Activated CD4-positive, alpha-beta T cell treated with anti-CD3 and anti-CD28 coated beads for 36 hours (primary cell): ENCODE measurements around the gene PRDM16. TPM values are rescaled to one million over a fixed set of nuclear protein-coding genes. Genes with fewer than 3 reads are reported as not detected.

Experiments
- ATAC-seq: fragments of 200-7000 bp; cut with Tn5 transposase; one replicate; pipeline ENCODE4 v1.10.0; 2021; ENCODE audit warnings: mild to moderate bottlenecking, moderate library complexity
- CTCF ChIA-PET: fragments of 350-600 bp; sonication (Branson Sonifier 250); formaldehyde crosslinking; loops from one replicate; lab custom pipeline; 2021; ENCODE audit warnings: antibody characterized with exemption; lab: Charles Lee
- POLR2A ChIA-PET: fragments of 350-600 bp; sonication (Branson Sonifier 250); formaldehyde crosslinking; loops from one replicate; lab custom pipeline; 2021; ENCODE audit warnings: antibody characterized with exemption, inconsistent platforms; lab: Charles Lee
- DNase-seq: peaks from one replicate; pipeline ENCODE4 v3.0.0-alpha.2; 2020
- H3K27ac Mint-ChIP-seq: one replicate; pipeline ENCODE4 v1.8.0; 2021; ENCODE audit warnings: mixed read lengths
- H3K27me3 Mint-ChIP-seq: one replicate; pipeline ENCODE4 v1.8.0; 2021; ENCODE audit warnings: mixed read lengths
- H3K36me3 Mint-ChIP-seq: one replicate; pipeline ENCODE4 v1.8.0; 2021; ENCODE audit warnings: low read depth, mixed read lengths
- H3K4me1 Mint-ChIP-seq: one replicate; pipeline ENCODE4 v1.8.0; 2021; ENCODE audit warnings: mixed read lengths
- H3K4me3 Mint-ChIP-seq: one replicate; pipeline ENCODE4 v1.8.0; 2021; ENCODE audit warnings: mild to moderate bottlenecking, moderate library complexity, mixed read lengths
- H3K9me3 Mint-ChIP-seq: one replicate; pipeline ENCODE4 v1.8.0; 2021; ENCODE audit warnings: low read depth, mixed read lengths
- intact Hi-C, 2 experiments: fragments of 100-400 bp; cut with DNase I in 1 of 2; cut with micrococcal nuclease in 1 of 2; formaldehyde crosslinking; loops; one replicate each; pipeline versions ENCODE4 v1.14.2 to v1.15.1; 2022 to 2024; cut with DNase I, micrococcal nuclease
- total RNA-seq, 2 experiments: library from RNA; stranded (reverse); gene quantifications; one replicate each; pipeline ENCODE4 v1.2.3, GENCODE V29; 2021

The PRDM16 gene
- total RNA-seq, 2 experiments from 2014 or later: 0.32 TPM; not detected in 1

DNA sequence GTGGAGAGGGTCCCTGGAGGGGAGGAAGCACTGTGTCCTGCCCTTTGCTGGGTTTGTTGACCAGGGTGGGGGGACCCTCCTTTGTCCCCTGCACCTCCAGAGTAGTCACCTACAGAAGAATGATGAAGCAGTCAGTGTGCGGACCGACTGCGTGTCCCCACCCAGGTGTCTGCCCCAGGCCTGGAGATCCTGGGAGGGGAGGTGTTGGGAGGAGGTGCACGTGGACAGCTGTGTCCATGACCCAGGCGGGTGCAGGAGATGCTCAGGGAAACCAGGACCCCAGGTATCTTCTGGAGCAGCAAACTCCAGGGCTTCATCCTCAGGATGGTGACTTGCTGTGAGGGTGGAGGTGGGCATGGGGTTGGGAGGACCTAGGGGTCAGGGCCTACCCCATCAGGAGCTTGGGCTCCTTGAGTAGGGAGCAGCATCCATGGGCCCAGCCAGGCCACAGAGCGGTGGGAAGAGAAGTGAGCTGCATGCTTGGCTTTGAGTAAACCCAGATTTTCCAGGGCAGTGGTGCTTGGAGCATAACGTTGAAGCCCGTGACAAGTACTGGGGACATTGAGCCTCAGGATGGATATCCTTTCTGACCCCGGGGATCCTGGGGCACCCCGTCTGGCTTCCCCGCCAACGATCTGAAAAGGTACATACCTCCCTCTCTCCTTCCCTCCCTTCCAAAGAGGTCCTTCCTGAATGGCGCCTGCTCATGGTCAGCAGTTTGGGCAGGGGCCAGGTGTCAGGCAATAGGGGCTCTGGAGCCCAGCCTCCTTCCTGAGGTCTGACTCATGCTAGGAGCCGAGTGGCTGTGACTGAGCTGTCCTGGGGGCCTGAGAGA lies 34.1 kb upstream of the PRDM16 start:
- DNase-seq (no peak), ATAC-seq (no peak)
- intact Hi-C loops: no loop called here
- H3K27me3 Mint-ChIP-seq: no peaks in the 10 kb centered on the region
- no peak overlapping the region for H3K4me3 Mint-ChIP-seq
- no peaks in the 10 kb centered on the region for H3K9me3 Mint-ChIP-seq
- CTCF ChIA-PET: no interaction called here
- no peak overlapping the region for H3K27ac Mint-ChIP-seq
- H3K36me3 Mint-ChIP-seq: no peaks in the 10 kb centered on the region
- POLR2A ChIA-PET: no interaction called here
- peaks cover 20% of the 10 kb centered on the region for H3K4me1 Mint-ChIP-seq

DNA sequence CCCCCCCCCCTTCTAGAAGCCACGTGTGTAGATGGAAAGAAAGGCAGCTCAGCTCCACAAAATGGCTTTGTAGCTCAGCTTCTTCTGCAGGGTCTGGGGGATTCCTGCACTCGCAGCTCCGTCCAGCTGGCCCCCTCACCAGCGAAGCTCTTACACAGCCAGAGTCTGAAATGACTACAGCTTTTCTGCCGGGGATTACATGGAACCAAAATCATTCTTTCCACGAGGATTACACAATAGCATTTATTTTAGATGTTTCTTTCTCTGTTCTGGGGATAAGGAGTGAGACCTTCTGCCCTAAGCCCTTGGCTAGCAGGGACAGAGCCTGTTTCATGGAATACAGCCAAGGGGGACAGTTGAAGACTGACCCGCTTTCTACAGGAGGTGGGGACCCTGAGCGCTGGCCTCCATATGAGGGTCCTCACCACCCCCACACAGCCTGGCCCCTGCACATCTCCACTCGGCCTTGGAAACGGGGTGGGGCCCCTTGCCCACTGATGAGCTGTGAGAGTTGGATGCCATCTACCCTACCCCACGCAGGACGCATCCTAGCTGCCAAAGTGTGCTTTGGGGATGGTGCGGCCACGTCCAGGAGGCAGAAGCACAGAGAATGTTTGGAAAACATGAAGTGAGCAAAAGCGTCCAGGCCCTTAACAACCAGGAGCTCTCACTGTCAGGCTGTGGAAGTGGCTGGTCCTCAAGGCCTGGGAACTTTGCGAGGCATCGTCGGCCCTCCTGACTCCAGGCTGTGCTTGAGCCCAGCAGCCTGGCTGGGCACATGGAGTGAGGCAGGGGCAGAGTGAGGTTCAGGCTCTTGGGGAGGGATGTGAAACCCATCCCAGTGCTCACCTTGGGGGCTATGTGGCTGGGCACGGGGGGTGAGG lies 33.2 kb upstream of the PRDM16 start:
- H3K27me3 Mint-ChIP-seq: no peaks in the 10 kb centered on the region
- no peak for DNase-seq
- POLR2A ChIA-PET: no interaction called here
- no peak overlapping the region for H3K27ac Mint-ChIP-seq
- H3K4me3 Mint-ChIP-seq: no peak overlapping the region
- CTCF ChIA-PET: no interaction called here
- H3K4me1 Mint-ChIP-seq: peaks cover 20% of the 10 kb centered on the region
- no peaks in the 10 kb centered on the region for H3K36me3 Mint-ChIP-seq
- ATAC-seq: no peak
- intact Hi-C loops: no loop called here
- no peaks in the 10 kb centered on the region for H3K9me3 Mint-ChIP-seq

DNA sequence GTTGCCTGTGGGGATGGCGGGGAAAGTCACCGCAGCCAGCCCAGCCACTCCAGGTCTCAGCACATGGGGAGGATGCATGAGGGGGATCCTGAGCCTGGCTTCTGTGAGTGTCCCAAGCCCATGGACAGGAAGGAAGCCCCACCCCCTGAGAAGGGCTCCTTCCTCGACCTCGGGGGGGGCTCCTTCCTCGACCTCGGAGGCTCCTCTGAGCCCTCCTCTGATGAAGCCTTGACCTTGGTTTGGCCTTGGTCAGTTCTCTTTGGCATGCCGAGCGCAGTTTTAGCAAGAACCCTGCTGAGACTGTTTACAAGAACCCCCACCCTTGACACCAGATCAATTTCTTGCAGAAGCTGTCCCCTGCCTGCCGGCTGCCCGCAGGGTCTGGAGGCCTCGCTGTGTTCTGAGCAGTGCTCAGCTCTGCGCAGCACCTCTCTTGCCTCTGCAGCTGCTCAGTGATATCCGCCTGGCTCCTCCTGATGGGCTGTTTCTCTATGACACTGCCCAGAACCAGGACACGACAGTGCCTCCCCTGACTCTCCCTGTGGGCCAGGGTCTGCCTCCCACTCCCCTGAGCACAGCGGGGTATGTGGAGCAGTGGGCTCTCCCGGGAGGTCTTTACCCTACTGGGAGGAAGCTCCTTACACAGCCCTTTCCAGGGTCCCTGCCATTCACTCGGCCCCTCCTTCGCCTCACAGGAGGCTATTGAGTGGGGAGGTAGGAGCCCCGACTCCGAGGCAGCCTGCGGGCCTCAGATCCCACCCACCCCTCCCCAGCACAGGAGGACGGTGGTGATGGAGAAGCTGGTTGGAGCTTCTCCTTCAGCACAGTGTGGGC lies 32.3 kb upstream of the PRDM16 start:
- H3K4me1 Mint-ChIP-seq: peaks cover 20% of the 10 kb centered on the region
- no peak for DNase-seq
- intact Hi-C loops: no loop called here
- no peak for ATAC-seq
- ChIA-PET CTCF (interaction anchor here (0.6 kb wide), 1 partner anchor 19 kb away, joined by 4 read pairs; no protein-coding TSS in a partner anchor), POLR2A (no interaction called here)
- H3K27ac Mint-ChIP-seq: no peak overlapping the region
- H3K9me3 Mint-ChIP-seq: no peaks in the 10 kb centered on the region
- H3K27me3 Mint-ChIP-seq: no peaks in the 10 kb centered on the region
- H3K36me3 Mint-ChIP-seq: no peaks in the 10 kb centered on the region
- no peak overlapping the region for H3K4me3 Mint-ChIP-seq

DNA sequence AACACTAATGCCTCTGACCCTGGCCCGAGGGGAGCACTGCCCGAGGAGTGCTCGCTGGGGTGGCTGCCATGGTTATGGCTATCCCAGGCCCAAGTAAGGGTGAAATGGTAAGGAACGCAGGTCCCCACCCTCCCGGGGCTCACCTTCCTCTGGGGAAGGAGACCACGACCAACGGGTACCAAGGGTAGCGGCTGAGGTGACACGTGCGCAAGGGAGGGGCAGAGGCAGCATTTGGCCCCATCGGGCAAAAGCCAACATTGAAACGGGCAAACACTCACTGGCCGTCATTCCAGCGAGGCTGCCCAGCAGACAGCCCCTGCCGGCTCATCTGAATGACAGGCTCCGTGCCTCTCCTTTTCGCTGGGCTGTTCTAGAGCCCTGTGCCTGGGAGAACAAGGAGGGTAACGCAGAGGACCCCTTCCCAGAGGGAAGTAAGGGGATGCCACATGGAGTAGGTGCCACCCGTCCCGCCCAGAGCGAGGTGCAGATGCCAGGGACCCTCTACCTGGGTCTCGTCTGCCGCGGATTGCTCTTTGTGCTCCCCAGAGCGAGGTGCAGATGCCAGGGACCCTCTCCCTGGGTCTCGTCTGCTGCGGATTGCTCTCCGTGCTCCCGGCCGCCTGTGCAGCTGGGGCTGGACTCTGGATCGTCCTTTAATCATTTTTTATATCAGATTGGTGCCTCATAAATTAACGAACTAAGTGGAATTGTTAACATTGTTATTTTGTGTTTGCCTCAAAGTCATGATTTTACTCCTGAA lies 31.5 kb upstream of the PRDM16 start:
- POLR2A ChIA-PET: no interaction called here
- intact Hi-C loops: no loop called here
- H3K4me3 Mint-ChIP-seq: no peak overlapping the region
- H3K27ac Mint-ChIP-seq: no peak overlapping the region
- no peaks in the 10 kb centered on the region for H3K9me3 Mint-ChIP-seq
- CTCF ChIA-PET: interaction anchor here (0.6 kb wide), 1 partner anchor 20 kb away, joined by 4 read pairs; no protein-coding TSS in a partner anchor
- DNase-seq (no peak), ATAC-seq (no peak)
- H3K36me3 Mint-ChIP-seq: no peaks in the 10 kb centered on the region
- no peaks in the 10 kb centered on the region for H3K27me3 Mint-ChIP-seq
- H3K4me1 Mint-ChIP-seq: peaks cover 15% of the 10 kb centered on the region

DNA sequence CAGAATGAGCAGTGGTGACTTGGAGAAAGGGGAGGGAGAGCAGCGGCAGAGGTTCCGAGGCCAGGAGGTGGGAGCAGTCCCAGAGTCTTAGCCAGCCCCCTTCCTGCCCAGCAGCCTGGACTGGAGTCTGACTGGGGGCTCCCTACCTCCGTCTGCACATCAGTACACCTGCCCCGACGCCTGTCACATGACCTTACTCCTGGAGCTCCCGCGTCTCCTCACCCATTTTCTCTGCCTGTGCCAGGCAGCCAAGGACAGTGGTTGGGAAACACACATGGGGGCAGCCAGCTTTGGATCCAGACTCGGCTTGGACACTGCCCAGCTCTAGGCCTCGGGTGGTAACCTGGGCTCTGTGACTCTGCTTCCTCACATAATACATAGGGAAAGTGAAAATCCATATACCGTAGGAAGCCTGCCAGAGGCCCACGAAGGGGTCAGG lies 30.9 kb upstream of the PRDM16 start:
- ChIA-PET POLR2A (no interaction called here), CTCF (no interaction called here)
- ATAC-seq (no peak), DNase-seq (no peak)
- Mint-ChIP-seq H3K9me3 (no peaks in the 10 kb centered on the region), H3K4me3 (no peak overlapping the region), H3K27ac (no peak overlapping the region), H3K36me3 (no peaks in the 10 kb centered on the region), H3K4me1 (peaks cover 9% of the 10 kb centered on the region), H3K27me3 (no peaks in the 10 kb centered on the region)
- intact Hi-C loops: no loop called here

DNA sequence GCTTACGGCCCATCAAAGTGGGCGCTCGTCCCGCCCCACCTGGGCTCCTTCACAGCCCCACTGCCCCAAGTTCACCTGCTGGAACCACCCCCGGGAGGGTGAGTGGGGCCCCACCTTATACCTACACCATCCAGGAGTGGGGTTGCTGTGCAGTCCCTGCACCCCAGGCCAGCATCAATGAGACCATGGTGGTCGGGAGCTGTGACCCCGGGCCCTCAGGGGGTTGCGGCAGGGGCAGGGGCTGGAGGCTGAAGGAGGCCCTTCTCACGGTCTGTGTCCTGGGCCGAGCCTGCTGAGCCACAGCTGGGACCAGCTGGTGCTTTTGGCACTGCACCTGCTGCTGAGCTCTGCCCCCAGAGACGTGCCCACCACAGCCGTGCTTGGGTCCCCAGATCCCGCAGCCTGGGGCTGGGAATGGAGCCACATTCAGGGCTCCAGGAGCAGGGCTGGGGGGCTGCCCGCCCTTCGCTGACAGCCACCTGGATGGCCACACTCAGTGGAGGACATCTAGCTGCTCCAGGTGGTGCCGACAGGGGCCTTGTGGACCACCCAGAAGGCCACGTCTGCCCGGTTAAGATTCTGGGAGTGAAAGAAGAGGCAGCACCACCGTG lies 30.3 kb upstream of the PRDM16 start:
- Mint-ChIP-seq H3K27me3 (no peaks in the 10 kb centered on the region), H3K9me3 (no peaks in the 10 kb centered on the region), H3K4me1 (peaks cover 3% of the 10 kb centered on the region), H3K4me3 (no peak overlapping the region), H3K27ac (no peak overlapping the region), H3K36me3 (no peaks in the 10 kb centered on the region)
- intact Hi-C loops: no loop called here
- ChIA-PET POLR2A (no interaction called here), CTCF (no interaction called here)
- no peak for ATAC-seq
- no peak for DNase-seq

DNA sequence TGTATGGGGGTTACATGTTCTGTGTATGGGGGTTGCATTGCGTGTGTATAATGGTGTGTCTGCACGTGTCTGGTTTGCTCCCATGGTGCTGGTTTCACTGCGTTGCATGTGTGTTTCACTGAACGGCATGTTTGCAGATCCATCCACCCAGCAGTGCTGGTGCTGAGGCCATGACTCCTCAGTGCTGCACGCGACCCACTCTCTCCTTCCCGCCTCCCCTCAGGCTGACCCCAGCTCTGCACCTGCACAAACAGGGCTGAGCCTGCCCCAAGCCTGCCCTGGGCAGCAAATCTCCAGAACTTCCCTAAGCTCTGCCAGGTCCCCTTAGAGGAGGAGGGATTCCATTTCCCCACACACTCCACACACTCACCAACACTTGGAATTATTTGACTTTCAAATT lies 29.0 kb upstream of the PRDM16 start:
- CTCF ChIA-PET: no interaction called here
- no peak overlapping the region for H3K4me3 Mint-ChIP-seq
- POLR2A ChIA-PET: no interaction called here
- ATAC-seq: no peak
- intact Hi-C loops: no loop called here
- no peaks in the 10 kb centered on the region for H3K9me3 Mint-ChIP-seq
- H3K36me3 Mint-ChIP-seq: no peaks in the 10 kb centered on the region
- H3K4me1 Mint-ChIP-seq: no peaks in the 10 kb centered on the region
- no peak for DNase-seq
- H3K27ac Mint-ChIP-seq: no peak overlapping the region
- H3K27me3 Mint-ChIP-seq: no peaks in the 10 kb centered on the region

DNA sequence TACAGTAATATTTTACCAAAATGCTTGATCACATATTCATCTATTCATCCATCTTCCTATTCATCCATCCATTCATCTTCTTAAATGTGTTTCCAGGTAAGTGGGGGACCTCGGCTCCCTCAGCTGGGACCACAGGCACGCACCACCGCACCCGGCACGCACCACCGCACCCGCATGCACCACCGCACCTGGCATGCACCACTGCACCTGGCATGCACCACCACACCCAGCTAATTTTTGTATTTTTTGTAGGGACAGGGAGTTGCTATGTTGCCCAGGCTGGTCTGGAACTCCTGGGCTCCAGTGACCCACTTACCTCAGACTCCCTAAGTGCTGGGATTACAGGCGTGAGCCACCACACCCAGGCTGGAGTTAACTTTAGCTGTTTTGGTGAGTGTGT lies 26.5 kb upstream of the PRDM16 start:
- Mint-ChIP-seq H3K9me3 (no peaks in the 10 kb centered on the region), H3K4me3 (no peak overlapping the region), H3K27ac (no peak overlapping the region), H3K4me1 (no peaks in the 10 kb centered on the region), H3K27me3 (peaks cover 5% of the 10 kb centered on the region), H3K36me3 (no peaks in the 10 kb centered on the region)
- ATAC-seq (no peak), DNase-seq (no peak)
- POLR2A ChIA-PET: no interaction called here
- intact Hi-C loops: no loop called here
- CTCF ChIA-PET: no interaction called here

DNA sequence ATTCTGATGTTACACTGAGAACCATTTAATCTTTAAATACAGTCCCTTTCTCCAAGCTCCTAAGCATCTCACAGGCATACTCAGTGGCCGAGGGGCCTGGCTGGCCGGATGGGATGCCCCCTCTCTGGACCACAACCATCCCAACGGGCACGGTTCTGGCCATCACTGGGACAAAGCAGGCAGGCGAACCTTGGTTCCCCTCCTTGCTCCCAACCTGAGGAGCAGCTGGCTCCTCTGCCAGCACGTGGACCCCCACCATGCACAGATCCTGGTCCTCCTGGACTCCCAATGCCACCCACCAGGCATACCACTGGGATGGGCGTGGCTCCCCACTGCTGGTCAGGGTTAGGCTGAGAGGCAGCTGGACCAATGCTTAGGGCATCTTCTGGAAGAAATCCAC lies 19.8 kb upstream of the PRDM16 start:
- ChIA-PET CTCF (no interaction called here), POLR2A (no interaction called here)
- no peak for DNase-seq
- Mint-ChIP-seq H3K9me3 (peaks cover 2% of the 10 kb centered on the region), H3K4me3 (no peak overlapping the region), H3K4me1 (no peaks in the 10 kb centered on the region), H3K27ac (no peak overlapping the region), H3K27me3 (peaks cover 12% of the 10 kb centered on the region), H3K36me3 (no peaks in the 10 kb centered on the region)
- ATAC-seq: no peak
- intact Hi-C loops: no loop called here

DNA sequence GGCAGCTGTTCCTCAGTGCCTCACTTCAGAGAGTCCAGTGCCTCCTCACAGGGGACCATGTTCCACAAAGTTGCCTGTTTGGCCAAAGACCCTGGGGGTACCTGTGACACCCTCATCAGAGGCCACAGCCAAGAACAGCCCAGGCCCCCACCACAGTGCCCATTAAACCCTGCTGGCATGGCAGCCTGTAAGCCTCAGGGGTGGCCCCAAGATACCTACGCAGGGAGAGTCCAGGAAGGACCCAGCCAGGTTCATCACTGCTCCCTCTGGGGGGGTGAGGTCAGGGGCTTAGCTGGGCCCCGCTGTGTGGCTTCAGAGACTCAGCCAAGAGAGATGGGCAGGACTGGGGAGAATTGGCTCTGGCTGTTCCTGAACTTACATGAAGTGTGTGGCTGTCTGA lies 19.1 kb upstream of the PRDM16 start:
- intact Hi-C loops: no loop called here
- no peaks in the 10 kb centered on the region for H3K4me1 Mint-ChIP-seq
- ChIA-PET POLR2A (no interaction called here), CTCF (no interaction called here)
- peaks cover 12% of the 10 kb centered on the region for H3K27me3 Mint-ChIP-seq
- H3K36me3 Mint-ChIP-seq: no peaks in the 10 kb centered on the region
- ATAC-seq: no peak
- no peak overlapping the region for H3K27ac Mint-ChIP-seq
- no peak overlapping the region for H3K4me3 Mint-ChIP-seq
- no peak for DNase-seq
- peaks cover 2% of the 10 kb centered on the region for H3K9me3 Mint-ChIP-seq
